ENCODE results near the gene PBX1. TPM values are rescaled to one million over a fixed set of nuclear protein-coding genes. Genes with fewer than 3 reads are reported as not detected.
A peak's percentile ranks its signal among the peaks of the same experiment; 100 is the strongest.

Gene PBX1
- polyA plus RNA-seq, 4 donors = 12.5 to 52.8 (median 14.6) TPM

GRCh38 chr1:164721228-164721496 is 162.2 kb downstream of the PBX1 start:
- Histone ChIP-seq H3K36me3 (ENCODE audit: control insufficient read depth in 3 of 3, insufficient read depth in 2 of 3, low read depth in 1 of 3, low read length in 3 of 3) (no peaks in the 10 kb centered on the region), H3K27me3 (ENCODE audit: control insufficient read depth in 3 of 3, insufficient read depth in 3 of 3, low read length in 3 of 3) (no peaks in the 10 kb centered on the region), H3K27ac (ENCODE audit: low read depth in 1 of 3, low read length in 2 of 3) (no peak overlapping the region), H3K4me3 (ENCODE audit: low read depth in 1 of 3, low read length in 3 of 3) (no peak overlapping the region), H3K4me1 (ENCODE audit: control insufficient read depth in 3 of 3, insufficient read depth in 2 of 3, low read depth in 1 of 3, low read length in 2 of 3) (peaks cover 0 to 5% (median 0%) of the 10 kb centered on the region in 3 donors), H3K9me3 (ENCODE audit: control insufficient read depth in 2 of 2, insufficient read depth in 1 of 2, low read depth in 1 of 2, low read length in 1 of 2) (no peaks in the 10 kb centered on the region)
- 34 to 63% (median 53%) methylated on average over 2 of the region's 2 CpGs for WGBS, 3 donors
- FAIRE-seq (no peak), DNase-seq (no peak)

DNA sequence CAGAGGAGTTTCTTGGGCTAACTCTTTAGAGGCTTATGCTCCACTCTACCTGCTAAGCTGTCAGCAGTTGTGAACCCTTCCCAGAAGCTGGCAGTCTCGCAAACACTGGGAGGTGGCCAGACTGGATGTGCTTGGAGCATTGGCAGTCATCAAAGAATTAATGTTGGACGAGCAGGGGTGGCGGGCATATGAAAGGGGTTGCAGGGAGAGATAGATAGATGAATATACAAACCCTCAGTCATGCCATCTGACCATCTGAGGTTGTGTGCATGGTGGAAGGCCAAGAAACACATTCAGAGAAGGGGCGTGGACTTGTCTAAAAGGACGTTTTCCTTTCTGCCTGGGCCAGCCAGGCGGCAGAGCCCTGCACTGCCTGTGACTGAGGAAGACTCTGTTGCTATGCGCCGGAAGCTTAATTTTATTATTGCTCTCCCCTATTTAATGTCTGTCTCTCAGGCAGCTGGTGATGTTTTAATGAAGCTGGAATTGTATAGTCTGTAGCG is 164.4 kb downstream of the PBX1 start:
- DNase-seq (no peak), FAIRE-seq (no peak)
- peaks cover 0 to 5% (median 0%) of the 10 kb centered on the region in 3 donors for H3K4me1 ChIP-seq (ENCODE audit: control insufficient read depth in 3 of 3, insufficient read depth in 2 of 3, low read depth in 1 of 3, low read length in 2 of 3)
- H3K27me3 ChIP-seq (ENCODE audit: control insufficient read depth in 3 of 3, insufficient read depth in 3 of 3, low read length in 3 of 3) = no peaks in the 10 kb centered on the region
- H3K4me3 ChIP-seq (ENCODE audit: low read depth in 1 of 3, low read length in 3 of 3) = no peak overlapping the region
- no peaks in the 10 kb centered on the region for H3K9me3 ChIP-seq (ENCODE audit: control insufficient read depth in 2 of 2, insufficient read depth in 1 of 2, low read depth in 1 of 2, low read length in 1 of 2)
- H3K36me3 ChIP-seq (ENCODE audit: control insufficient read depth in 3 of 3, insufficient read depth in 2 of 3, low read depth in 1 of 3, low read length in 3 of 3) = peaks cover 0 to 2% (median 0%) of the 10 kb centered on the region in 3 donors
- H3K27ac ChIP-seq (ENCODE audit: low read depth in 1 of 3, low read length in 2 of 3) = no peak overlapping the region
- WGBS, 3 donors = 78 to 93% (median 80%) methylated on average over 9 of the region's 9 CpGs

GRCh38 chr1:164725401-164725800 is 166.4 kb downstream of the PBX1 start:
- Histone ChIP-seq H3K4me1 (ENCODE audit: control insufficient read depth in 3 of 3, insufficient read depth in 2 of 3, low read depth in 1 of 3, low read length in 2 of 3) (peaks cover 0 to 3% (median 0%) of the 10 kb centered on the region in 3 donors), H3K27me3 (ENCODE audit: control insufficient read depth in 3 of 3, insufficient read depth in 3 of 3, low read length in 3 of 3) (no peaks in the 10 kb centered on the region), H3K4me3 (ENCODE audit: low read depth in 1 of 3, low read length in 3 of 3) (no peak overlapping the region), H3K27ac (ENCODE audit: low read depth in 1 of 3, low read length in 2 of 3) (peak overlapping the region in 1 of 3 donors; percentile 5), H3K36me3 (ENCODE audit: control insufficient read depth in 3 of 3, insufficient read depth in 2 of 3, low read depth in 1 of 3, low read length in 3 of 3) (peaks cover 0 to 2% (median 0%) of the 10 kb centered on the region in 3 donors), H3K9me3 (ENCODE audit: control insufficient read depth in 2 of 2, insufficient read depth in 1 of 2, low read depth in 1 of 2, low read length in 1 of 2) (no peaks in the 10 kb centered on the region)
- 61 to 76% (median 73%) methylated on average over 4 of the region's 4 CpGs for WGBS, 3 donors
- FAIRE-seq = no peak
- DNase-seq = no peak

DNA sequence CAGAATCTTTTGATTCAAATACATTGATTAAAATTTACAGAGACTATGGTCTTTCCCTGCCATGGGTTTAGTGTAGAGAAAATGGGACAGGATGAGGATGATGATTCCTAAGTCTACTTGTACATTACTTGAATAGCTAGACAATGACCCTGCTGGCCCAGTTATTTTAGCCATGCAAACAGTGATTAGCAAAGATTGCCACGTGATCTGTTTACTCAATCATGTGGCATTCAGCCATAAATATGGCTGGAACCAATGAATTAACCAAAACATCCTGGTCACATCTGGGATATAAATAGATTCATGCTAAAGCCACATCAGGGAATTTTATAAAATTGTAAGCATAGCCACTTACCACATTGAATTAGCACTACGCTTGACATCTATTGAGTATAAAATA is 167.3 kb downstream of the PBX1 start:
- Histone ChIP-seq H3K27me3 (ENCODE audit: control insufficient read depth in 3 of 3, insufficient read depth in 3 of 3, low read length in 3 of 3) (no peaks in the 10 kb centered on the region), H3K27ac (ENCODE audit: low read depth in 1 of 3, low read length in 2 of 3) (no peak overlapping the region), H3K4me1 (ENCODE audit: control insufficient read depth in 3 of 3, insufficient read depth in 2 of 3, low read depth in 1 of 3, low read length in 2 of 3) (peaks cover 0 to 3% (median 0%) of the 10 kb centered on the region in 3 donors), H3K9me3 (ENCODE audit: control insufficient read depth in 2 of 2, insufficient read depth in 1 of 2, low read depth in 1 of 2, low read length in 1 of 2) (no peaks in the 10 kb centered on the region), H3K4me3 (ENCODE audit: low read depth in 1 of 3, low read length in 3 of 3) (no peak overlapping the region), H3K36me3 (ENCODE audit: control insufficient read depth in 3 of 3, insufficient read depth in 2 of 3, low read depth in 1 of 3, low read length in 3 of 3) (peaks cover 0 to 2% (median 0%) of the 10 kb centered on the region in 3 donors)
- FAIRE-seq (no peak), DNase-seq (no peak)
- WGBS, 3 donors = 54 to 60% (median 55%) methylated on average over 2 of the region's 2 CpGs

GRCh38 chr1:164728719-164729118 is 169.7 kb downstream of the PBX1 start:
- Histone ChIP-seq H3K27ac (ENCODE audit: low read depth in 1 of 3, low read length in 2 of 3) (no peak overlapping the region), H3K4me1 (ENCODE audit: control insufficient read depth in 3 of 3, insufficient read depth in 2 of 3, low read depth in 1 of 3, low read length in 2 of 3) (peaks cover 0 to 3% (median 0%) of the 10 kb centered on the region in 3 donors), H3K9me3 (ENCODE audit: control insufficient read depth in 2 of 2, insufficient read depth in 1 of 2, low read depth in 1 of 2, low read length in 1 of 2) (no peaks in the 10 kb centered on the region), H3K36me3 (ENCODE audit: control insufficient read depth in 3 of 3, insufficient read depth in 2 of 3, low read depth in 1 of 3, low read length in 3 of 3) (peaks cover 0 to 5% (median 0%) of the 10 kb centered on the region in 3 donors), H3K27me3 (ENCODE audit: control insufficient read depth in 3 of 3, insufficient read depth in 3 of 3, low read length in 3 of 3) (no peaks in the 10 kb centered on the region), H3K4me3 (ENCODE audit: low read depth in 1 of 3, low read length in 3 of 3) (no peak overlapping the region)
- DNase-seq = no peak
- WGBS, 3 donors = 83 to 94% (median 89%) methylated on average over 5 of the region's 5 CpGs
- FAIRE-seq = no peak

DNA sequence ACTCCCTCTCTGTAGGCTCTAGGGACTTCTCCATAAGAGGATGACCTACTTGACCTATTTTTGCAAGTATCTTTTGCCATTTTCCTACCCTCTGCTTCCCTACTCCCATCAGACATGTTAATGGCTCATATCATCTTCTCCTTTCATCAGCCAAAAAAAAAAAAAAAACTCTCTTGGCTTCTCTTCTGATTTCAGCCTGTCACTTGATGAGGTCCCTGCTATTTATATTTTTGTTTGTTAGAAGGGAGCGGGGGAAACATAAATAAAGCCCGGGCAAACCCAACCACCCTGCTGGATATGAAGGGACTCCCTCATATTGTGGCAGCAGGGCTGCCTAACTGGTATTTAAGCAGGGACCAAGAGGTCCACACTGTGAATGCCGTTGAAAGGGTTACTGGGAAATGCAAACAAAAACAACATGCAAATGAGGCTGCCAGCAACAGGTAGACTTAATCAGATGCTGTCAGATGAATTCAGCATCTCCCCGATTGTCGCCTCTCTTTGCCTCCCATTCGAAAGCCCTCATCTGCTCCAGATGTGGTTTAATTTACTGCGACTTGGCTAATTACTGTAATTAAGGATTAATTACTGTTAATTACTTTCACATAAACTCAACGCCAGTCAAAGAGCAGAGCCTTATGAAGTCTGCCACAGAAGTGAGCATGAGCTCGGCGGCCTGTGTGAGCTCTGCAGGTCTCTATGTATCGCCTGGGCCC is 172.3 kb downstream of the PBX1 start:
- DNase-seq (no peak), FAIRE-seq (no peak)
- 80 to 90% (median 82%) methylated on average over 11 of the region's 11 CpGs for WGBS, 3 donors

GRCh38 chr1:164733070-164733469 is 174.1 kb downstream of the PBX1 start:
- FAIRE-seq = no peak
- no peaks in the 10 kb centered on the region for H3K27me3 ChIP-seq (ENCODE audit: control insufficient read depth in 3 of 3, insufficient read depth in 3 of 3, low read length in 3 of 3)

More for the DNA sequence above, 172.3 kb downstream of the PBX1 start:
- Histone ChIP-seq H3K27me3 (ENCODE audit: control insufficient read depth in 3 of 3, insufficient read depth in 3 of 3, low read length in 3 of 3) (no peaks in the 10 kb centered on the region), H3K4me3 (ENCODE audit: low read depth in 1 of 3, low read length in 3 of 3) (no peak overlapping the region), H3K27ac (ENCODE audit: low read depth in 1 of 3, low read length in 2 of 3) (no peak overlapping the region), H3K9me3 (ENCODE audit: control insufficient read depth in 2 of 2, insufficient read depth in 1 of 2, low read depth in 1 of 2, low read length in 1 of 2) (no peaks in the 10 kb centered on the region), H3K36me3 (ENCODE audit: control insufficient read depth in 3 of 3, insufficient read depth in 2 of 3, low read depth in 1 of 3, low read length in 3 of 3) (peaks cover 0 to 8% (median 0%) of the 10 kb centered on the region in 3 donors), H3K4me1 (ENCODE audit: control insufficient read depth in 3 of 3, insufficient read depth in 2 of 3, low read depth in 1 of 3, low read length in 2 of 3) (peaks cover 0 to 12% (median 5%) of the 10 kb centered on the region in 3 donors)

DNA sequence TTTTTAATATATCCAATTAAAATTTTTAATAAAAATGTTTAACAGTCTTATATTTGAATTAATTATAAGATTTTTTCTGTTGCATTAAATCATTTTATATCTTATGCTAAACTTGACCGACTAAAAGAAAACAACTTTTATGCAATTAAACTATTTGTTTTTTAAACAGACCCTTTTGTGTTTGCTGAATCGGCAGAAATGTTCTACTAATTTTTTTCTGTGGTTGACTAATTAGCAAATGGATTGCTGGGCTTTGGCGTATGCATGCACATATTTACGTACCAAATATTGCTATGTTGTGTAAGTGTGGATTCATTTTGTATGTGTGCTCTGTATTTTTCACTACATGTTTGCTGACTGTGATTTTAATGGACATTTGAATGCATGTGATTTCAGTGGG is 174.8 kb downstream of the PBX1 start:
- H3K4me1 ChIP-seq (ENCODE audit: control insufficient read depth in 3 of 3, insufficient read depth in 2 of 3, low read depth in 1 of 3, low read length in 2 of 3) = peaks cover 3 to 16% (median 5%) of the 10 kb centered on the region in 3 donors
- H3K9me3 ChIP-seq (ENCODE audit: control insufficient read depth in 2 of 2, insufficient read depth in 1 of 2, low read depth in 1 of 2, low read length in 1 of 2) = no peaks in the 10 kb centered on the region
- DNase-seq = no peak
- H3K4me3 ChIP-seq (ENCODE audit: low read depth in 1 of 3, low read length in 3 of 3) = no peak overlapping the region
- peak; percentile 15 for FAIRE-seq
- H3K36me3 ChIP-seq (ENCODE audit: control insufficient read depth in 3 of 3, insufficient read depth in 2 of 3, low read depth in 1 of 3, low read length in 3 of 3) = peaks cover 0 to 7% (median 0%) of the 10 kb centered on the region in 3 donors
- no peaks in the 10 kb centered on the region for H3K27me3 ChIP-seq (ENCODE audit: control insufficient read depth in 3 of 3, insufficient read depth in 3 of 3, low read length in 3 of 3)
- 85 to 95% (median 93%) methylated on average over 4 of the region's 4 CpGs for whole genome bisulfite sequencing, 3 donors
- H3K27ac ChIP-seq (ENCODE audit: low read depth in 1 of 3, low read length in 2 of 3) = no peak overlapping the region

More at GRCh38 chr1:164733070-164733469, 174.1 kb downstream of the PBX1 start:
- H3K27ac ChIP-seq (ENCODE audit: low read depth in 1 of 3, low read length in 2 of 3) = no peak overlapping the region
- H3K4me3 ChIP-seq (ENCODE audit: low read depth in 1 of 3, low read length in 3 of 3) = no peak overlapping the region
- peak in 1 of 2 donors; percentile 14 for DNase-seq
- no peaks in the 10 kb centered on the region for H3K9me3 ChIP-seq (ENCODE audit: control insufficient read depth in 2 of 2, insufficient read depth in 1 of 2, low read depth in 1 of 2, low read length in 1 of 2)
- peaks cover under 1 to 12% (median 5%) of the 10 kb centered on the region in 3 donors for H3K4me1 ChIP-seq (ENCODE audit: control insufficient read depth in 3 of 3, insufficient read depth in 2 of 3, low read depth in 1 of 3, low read length in 2 of 3)
- WGBS, 3 donors = 82 to 88% (median 86%) methylated on average over 3 of the region's 3 CpGs
- peaks cover 0 to 7% (median 0%) of the 10 kb centered on the region in 3 donors for H3K36me3 ChIP-seq (ENCODE audit: control insufficient read depth in 3 of 3, insufficient read depth in 2 of 3, low read depth in 1 of 3, low read length in 3 of 3)

Measured in small intestine (tissue), 7 donors.